Loucy (cell line): ENCODE results near the gene SP1.

Experiments used
- CTCF ChIP-seq: fragments of 200-600 bp; sonication (generic); conservative IDR thresholded peaks from 2 replicates; pipeline ENCODE4 v1.5.1; 2014; ENCODE audit warnings: mild to moderate bottlenecking, antibody characterized with exemption, low read length
- EZH2phosphoT487 ChIP-seq: fragments of 200-600 bp; IDR thresholded peaks from 2 replicates; pipeline ENCODE4 v1.6.1; 2018; ENCODE audit warnings: antibody characterized with exemption, mild to moderate bottlenecking, moderate library complexity, borderline replicate concordance

- TF ChIP-seq EZH2phosphoT487 = no peak
- no peak for TF ChIP-seq CTCF
These were observed 64.0 kb downstream of the SP1 start for GRCh38 chr12:53443955-53444354.
